Activated CD4-positive, alpha-beta T cell treated with anti-CD3 and anti-CD28 coated beads, Interleukin-2, amount 10 ng/mL, durations not matched to agents 24 days and 14 days (primary cell): ENCODE measurements around the gene GCGR. TPM values are rescaled to one million over a fixed set of nuclear protein-coding genes. Genes with fewer than 3 reads are reported as not detected.

Source experiments
- DNase-seq: peaks from one replicate; pipeline ENCODE4 v3.0.0; 2022
- H3K27ac Mint-ChIP-seq: one replicate; pipeline ENCODE4 v1.8.0; 2022; ENCODE audit warnings: mild to moderate bottlenecking, mixed read lengths
- H3K27me3 Mint-ChIP-seq: one replicate; pipeline ENCODE4 v1.8.0; 2022; ENCODE audit warnings: mixed read lengths
- H3K36me3 Mint-ChIP-seq: one replicate; pipeline ENCODE4 v1.8.0; 2022; ENCODE audit warnings: low read depth, mild to moderate bottlenecking, mixed read lengths
- H3K4me1 Mint-ChIP-seq: one replicate; pipeline ENCODE4 v1.8.0; 2021; ENCODE audit warnings: mixed read lengths
- H3K4me3 Mint-ChIP-seq: one replicate; pipeline ENCODE4 v1.8.0; 2022; ENCODE audit warnings: mild to moderate bottlenecking, moderate library complexity, mixed read lengths
- H3K9me3 Mint-ChIP-seq: one replicate; pipeline ENCODE4 v1.8.0; 2021; ENCODE audit warnings: mixed read lengths
- intact Hi-C: fragments of 100-400 bp; cut with micrococcal nuclease; formaldehyde crosslinking; loops from one replicate; pipeline ENCODE4 v1.15.1; 2023
- total RNA-seq: library from RNA; stranded (reverse); gene quantifications from 2 replicates; pipeline ENCODE4 v1.2.3, GENCODE V29; 2022

GCGR gene
- total RNA-seq, 1 donor from 2014 or later, result not detected

DNA sequence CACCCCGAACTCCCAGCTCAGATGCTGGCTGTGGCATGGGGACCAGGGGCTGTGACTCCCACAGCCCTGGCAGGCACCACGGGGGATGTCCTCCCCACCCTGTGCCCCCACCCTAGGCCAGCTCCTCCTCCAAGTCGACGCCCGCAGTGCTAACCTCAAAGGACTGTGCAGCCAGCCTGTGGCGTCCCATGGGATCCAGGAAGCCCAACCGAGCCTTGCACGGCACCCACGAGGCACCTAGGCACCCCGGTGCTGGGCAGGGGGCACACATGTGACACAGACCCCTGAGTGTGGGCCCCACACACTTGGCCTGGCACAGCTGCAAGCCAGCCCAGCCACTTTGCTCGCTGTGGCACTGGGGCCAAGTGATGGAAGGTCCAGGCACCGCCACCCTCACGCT, 3.9 kb downstream of the GCGR start:
- Mint-ChIP-seq H3K27ac (no peak overlapping the region), H3K36me3 (no peaks in the 10 kb centered on the region), H3K27me3 (peaks cover 16% of the 10 kb centered on the region), H3K4me1 (no peaks in the 10 kb centered on the region), H3K4me3 (no peak overlapping the region), H3K9me3 (no peaks in the 10 kb centered on the region)
- no peak for DNase-seq
- intact Hi-C loops, result no loop called here

DNA sequence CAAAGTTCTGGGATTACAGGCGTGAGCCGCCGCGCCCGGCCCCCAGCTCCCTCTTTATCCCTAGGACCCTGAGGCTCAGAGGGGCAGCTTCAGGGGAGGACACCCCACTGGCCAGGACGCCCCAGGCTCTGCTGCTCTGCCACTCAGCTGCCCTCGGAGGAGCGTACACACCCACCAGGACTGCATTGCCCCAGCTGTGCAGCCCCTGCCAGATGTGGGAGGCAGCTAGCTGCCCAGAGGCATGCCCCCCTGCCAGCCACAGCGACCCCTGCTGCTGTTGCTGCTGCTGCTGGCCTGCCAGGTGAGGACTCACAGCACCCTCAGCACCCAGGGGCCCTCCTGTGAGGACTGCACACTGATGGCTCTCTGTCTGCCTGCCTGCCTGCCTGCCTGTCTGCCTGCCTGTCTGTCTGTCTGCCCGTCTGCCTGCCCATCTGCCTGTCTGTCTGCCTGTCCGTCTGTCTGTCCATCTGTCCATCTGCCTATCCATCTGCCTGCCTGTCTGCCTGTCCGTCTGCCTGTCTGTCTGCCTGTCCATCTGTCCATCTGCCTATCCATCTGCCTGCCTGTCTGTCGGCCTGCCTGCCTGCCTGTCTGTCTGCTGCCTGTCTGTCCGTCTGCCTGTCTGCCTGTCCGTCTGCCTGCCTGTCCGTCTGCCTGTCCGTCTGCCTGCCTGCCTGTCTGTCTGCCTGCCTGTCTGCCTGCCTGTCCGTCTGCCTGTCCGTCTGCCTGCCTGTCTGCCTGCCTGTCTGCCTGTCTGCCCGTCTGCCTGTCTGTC, 5.0 kb downstream of the GCGR start:
- H3K9me3 Mint-ChIP-seq, result no peaks in the 10 kb centered on the region
- H3K4me1 Mint-ChIP-seq, result no peaks in the 10 kb centered on the region
- no peak for DNase-seq
- H3K4me3 Mint-ChIP-seq, result no peak overlapping the region
- intact Hi-C loops, result no loop called here
- H3K27ac Mint-ChIP-seq, result no peak overlapping the region
- H3K27me3 Mint-ChIP-seq, result peaks cover 9% of the 10 kb centered on the region
- H3K36me3 Mint-ChIP-seq, result no peaks in the 10 kb centered on the region

DNA sequence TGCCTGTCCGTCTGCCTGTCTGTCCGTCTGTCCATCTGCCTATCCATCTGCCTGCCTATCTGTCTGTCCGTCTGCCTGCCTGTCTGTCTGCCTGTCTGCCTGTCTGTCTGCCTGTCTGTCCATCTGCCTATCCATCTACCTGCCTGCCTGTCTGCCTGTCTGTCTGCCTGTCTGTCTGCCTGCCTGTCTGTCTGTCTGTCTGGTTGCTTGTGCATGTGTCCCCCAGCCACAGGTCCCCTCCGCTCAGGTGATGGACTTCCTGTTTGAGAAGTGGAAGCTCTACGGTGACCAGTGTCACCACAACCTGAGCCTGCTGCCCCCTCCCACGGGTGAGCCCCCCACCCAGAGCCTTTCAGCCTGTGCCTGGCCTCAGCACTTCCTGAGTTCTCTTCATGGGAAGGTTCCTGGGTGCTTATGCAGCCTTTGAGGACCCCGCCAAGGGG, 5.6 kb downstream of the GCGR start:
- Mint-ChIP-seq H3K4me3 (no peak overlapping the region), H3K9me3 (no peaks in the 10 kb centered on the region), H3K27me3 (peaks cover 9% of the 10 kb centered on the region), H3K4me1 (no peaks in the 10 kb centered on the region), H3K36me3 (no peaks in the 10 kb centered on the region), H3K27ac (no peak overlapping the region)
- no peak for DNase-seq
- intact Hi-C loops, result no loop called here

DNA sequence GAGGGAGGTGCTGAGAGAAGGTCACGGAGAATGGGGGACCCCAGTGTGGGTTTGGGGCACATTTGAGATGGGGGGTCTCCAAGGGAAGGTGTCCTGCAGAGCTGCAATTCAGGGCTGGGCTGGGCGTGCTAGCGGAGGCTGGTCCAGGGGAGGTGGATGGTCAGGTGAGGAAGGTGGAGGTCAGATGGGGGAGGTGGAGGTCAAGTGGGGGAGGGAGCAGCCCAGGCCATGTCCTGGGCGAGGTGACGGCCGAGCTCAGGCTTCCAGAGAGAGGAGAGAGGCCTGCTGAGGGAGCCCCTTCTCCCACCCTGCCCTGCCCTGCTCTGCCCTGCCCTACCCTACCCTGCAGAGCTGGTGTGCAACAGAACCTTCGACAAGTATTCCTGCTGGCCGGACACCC, 6.5 kb downstream of the GCGR start:
- Mint-ChIP-seq H3K27me3 (peaks cover 7% of the 10 kb centered on the region), H3K36me3 (no peaks in the 10 kb centered on the region), H3K27ac (no peak overlapping the region), H3K9me3 (no peaks in the 10 kb centered on the region), H3K4me3 (no peak overlapping the region), H3K4me1 (no peaks in the 10 kb centered on the region)
- intact Hi-C loops, result no loop called here
- no peak for DNase-seq

DNA sequence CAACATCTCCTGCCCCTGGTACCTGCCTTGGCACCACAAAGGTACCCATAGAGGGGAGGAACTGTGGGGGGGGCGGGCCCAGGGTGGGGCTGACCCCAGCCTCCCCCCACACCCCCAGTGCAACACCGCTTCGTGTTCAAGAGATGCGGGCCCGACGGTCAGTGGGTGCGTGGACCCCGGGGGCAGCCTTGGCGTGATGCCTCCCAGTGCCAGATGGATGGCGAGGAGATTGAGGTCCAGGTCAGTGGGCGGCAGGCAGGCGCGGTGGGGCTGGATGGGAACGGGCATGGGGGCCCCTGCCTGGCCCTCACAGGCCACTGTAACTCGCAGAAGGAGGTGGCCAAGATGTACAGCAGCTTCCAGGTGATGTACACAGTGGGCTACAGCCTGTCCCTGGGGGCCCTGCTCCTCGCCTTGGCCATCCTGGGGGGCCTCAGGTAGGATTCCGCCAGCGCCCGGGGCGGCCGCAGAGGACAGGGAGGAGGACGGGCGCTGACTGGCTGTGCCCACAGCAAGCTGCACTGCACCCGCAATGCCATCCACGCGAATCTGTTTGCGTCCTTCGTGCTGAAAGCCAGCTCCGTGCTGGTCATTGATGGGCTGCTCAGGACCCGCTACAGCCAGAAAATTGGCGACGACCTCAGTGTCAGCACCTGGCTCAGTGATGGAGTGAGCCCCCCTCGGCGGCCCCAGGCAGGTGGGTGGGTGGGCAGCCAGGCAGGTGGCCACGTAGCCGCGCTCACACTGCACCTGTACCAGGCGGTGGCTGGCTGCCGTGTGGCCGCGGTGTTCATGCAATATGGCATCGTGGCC, 7.1 kb downstream of the GCGR start:
- no peaks in the 10 kb centered on the region for H3K36me3 Mint-ChIP-seq
- intact Hi-C loops, result no loop called here

DNA sequence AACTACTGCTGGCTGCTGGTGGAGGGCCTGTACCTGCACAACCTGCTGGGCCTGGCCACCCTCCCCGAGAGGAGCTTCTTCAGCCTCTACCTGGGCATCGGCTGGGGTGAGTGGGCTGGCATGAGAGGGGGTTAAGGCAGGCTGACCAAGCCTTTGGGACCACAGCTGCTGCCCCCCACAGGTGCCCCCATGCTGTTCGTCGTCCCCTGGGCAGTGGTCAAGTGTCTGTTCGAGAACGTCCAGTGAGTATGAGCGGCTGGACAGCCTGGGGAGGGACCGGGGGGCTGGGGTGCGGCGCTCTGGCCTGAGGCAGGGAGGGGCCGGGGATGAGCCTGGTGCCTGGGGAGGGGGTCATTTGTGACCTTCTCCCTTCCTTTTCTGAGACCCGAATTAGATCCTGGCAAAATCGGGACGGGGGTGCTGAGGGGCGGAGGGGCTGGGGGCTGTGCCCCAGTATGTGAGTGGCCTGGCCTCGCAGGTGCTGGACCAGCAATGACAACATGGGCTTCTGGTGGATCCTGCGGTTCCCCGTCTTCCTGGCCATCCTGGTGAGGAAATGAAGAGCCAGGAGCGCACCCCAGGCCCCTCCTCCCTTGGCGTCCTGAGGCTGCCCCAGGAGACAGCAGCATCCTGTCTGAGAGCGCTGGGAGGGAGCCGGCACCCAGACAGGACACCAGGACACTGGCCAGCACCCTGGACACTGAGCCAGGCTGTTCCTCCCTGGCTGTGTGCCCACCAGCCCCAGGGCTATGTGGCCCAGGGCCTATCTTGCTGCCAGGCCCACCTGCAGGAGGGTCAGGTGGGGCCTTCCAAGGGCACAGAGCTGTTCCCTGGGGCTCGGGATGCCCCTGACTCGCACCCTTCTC, 8.0 kb downstream of the GCGR start:
- peaks cover 7% of the 10 kb centered on the region for H3K27me3 Mint-ChIP-seq
- H3K9me3 Mint-ChIP-seq, result no peaks in the 10 kb centered on the region
- H3K4me1 Mint-ChIP-seq, result no peaks in the 10 kb centered on the region
- intact Hi-C loops, result no loop called here
- H3K27ac Mint-ChIP-seq, result no peak overlapping the region
- no peak overlapping the region for H3K4me3 Mint-ChIP-seq
- no peak for DNase-seq
- no peaks in the 10 kb centered on the region for H3K36me3 Mint-ChIP-seq

More for the DNA sequence above, 7.1 kb downstream of the GCGR start:
- Mint-ChIP-seq H3K27ac (no peak overlapping the region), H3K4me3 (no peak overlapping the region), H3K4me1 (no peaks in the 10 kb centered on the region), H3K27me3 (peaks cover 5% of the 10 kb centered on the region), H3K9me3 (no peaks in the 10 kb centered on the region)
- DNase-seq, result no peak

DNA sequence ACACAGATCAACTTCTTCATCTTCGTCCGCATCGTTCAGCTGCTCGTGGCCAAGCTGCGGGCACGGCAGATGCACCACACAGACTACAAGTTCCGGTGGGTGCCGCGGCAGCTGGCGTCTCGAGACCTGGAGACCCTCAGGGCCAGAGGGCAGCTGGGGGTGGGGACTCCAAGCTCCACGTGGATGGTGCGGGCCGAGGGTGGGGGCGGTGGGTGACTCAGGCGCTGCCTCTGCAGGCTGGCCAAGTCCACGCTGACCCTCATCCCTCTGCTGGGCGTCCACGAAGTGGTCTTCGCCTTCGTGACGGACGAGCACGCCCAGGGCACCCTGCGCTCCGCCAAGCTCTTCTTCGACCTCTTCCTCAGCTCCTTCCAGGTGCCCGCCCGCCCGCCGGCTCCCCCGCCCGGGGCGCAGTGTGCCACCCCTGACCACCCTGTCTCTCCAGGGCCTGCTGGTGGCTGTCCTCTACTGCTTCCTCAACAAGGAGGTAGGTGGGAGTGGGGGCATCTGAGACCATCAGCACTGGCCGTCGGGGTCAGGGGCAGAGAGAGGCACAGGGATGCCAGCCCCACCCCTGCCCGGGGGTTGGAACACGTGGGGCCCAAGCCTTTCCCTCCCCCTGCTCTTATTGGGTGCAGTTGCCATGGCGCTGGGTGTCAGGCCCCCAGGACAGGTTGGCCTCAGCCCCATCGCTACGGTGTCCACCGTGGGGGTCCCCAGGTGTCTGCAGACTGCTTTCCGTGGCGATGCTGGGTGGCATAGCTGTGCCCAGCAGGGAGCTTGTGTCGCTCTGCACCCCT, 8.8 kb downstream of the GCGR start:
- intact Hi-C loops, result no loop called here
- Mint-ChIP-seq H3K27me3 (peaks cover 9% of the 10 kb centered on the region), H3K9me3 (no peaks in the 10 kb centered on the region), H3K4me1 (no peaks in the 10 kb centered on the region), H3K4me3 (no peak overlapping the region), H3K27ac (no peak overlapping the region), H3K36me3 (no peaks in the 10 kb centered on the region)
- no peak for DNase-seq

DNA sequence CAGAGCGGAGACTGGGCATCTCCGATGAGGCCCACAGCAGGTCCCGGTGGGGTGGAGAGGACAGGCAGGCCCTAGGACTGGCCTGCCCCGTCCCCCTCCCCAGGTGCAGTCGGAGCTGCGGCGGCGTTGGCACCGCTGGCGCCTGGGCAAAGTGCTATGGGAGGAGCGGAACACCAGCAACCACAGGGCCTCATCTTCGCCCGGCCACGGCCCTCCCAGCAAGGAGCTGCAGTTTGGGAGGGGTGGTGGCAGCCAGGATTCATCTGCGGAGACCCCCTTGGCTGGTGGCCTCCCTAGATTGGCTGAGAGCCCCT, 9.4 kb downstream of the GCGR start:
- intact Hi-C loops, result no loop called here

DNA sequence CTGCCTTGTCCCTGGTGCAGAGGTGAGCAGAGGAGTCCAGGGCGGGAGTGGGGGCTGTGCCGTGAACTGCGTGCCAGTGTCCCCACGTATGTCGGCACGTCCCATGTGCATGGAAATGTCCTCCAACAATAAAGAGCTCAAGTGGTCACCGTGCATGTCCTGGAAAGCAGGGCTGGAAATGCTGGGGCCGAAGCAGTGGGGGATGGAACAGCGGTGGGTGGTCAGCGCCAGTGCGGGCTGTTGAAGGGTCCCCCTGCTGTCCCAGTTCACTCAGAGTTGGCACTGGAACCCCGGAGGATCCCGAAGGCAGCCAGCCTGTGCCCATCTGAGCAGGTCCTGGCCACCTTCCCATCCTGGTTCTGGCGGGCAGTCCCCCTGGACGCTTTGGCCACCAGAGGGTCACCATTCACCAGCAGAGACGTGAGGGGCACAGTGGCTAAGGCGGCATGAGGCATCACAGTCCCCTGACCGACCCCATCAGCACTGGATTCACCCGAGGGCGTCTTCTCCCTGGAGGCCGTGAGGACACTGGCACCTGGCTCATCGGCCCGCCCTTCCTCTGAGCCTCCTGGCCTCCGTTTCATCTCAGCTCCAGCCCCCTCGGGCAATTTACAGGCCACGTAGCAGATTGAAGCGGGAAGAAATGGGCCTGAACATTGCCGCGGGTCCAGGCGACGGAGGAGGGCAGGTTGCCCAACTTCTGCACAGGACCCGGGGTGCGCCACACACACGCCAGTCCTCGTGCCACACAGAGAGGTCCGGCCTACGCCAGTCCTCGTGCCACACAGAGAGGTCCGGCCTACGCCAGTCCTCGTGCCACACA, 10.1 kb downstream of the GCGR start:
- DNase-seq, result no peak
- H3K27ac Mint-ChIP-seq, result no peak overlapping the region
- no peaks in the 10 kb centered on the region for H3K4me1 Mint-ChIP-seq
- no peaks in the 10 kb centered on the region for H3K36me3 Mint-ChIP-seq
- H3K4me3 Mint-ChIP-seq, result no peak overlapping the region
- intact Hi-C loops, result no loop called here
- H3K27me3 Mint-ChIP-seq, result peaks cover 10% of the 10 kb centered on the region
- no peaks in the 10 kb centered on the region for H3K9me3 Mint-ChIP-seq

More for the DNA sequence above, 9.4 kb downstream of the GCGR start:
- no peak for DNase-seq
- no peak overlapping the region for H3K4me3 Mint-ChIP-seq
- no peaks in the 10 kb centered on the region for H3K36me3 Mint-ChIP-seq
- no peaks in the 10 kb centered on the region for H3K9me3 Mint-ChIP-seq
- peaks cover 10% of the 10 kb centered on the region for H3K27me3 Mint-ChIP-seq
- H3K4me1 Mint-ChIP-seq, result no peaks in the 10 kb centered on the region
- no peak overlapping the region for H3K27ac Mint-ChIP-seq

DNA sequence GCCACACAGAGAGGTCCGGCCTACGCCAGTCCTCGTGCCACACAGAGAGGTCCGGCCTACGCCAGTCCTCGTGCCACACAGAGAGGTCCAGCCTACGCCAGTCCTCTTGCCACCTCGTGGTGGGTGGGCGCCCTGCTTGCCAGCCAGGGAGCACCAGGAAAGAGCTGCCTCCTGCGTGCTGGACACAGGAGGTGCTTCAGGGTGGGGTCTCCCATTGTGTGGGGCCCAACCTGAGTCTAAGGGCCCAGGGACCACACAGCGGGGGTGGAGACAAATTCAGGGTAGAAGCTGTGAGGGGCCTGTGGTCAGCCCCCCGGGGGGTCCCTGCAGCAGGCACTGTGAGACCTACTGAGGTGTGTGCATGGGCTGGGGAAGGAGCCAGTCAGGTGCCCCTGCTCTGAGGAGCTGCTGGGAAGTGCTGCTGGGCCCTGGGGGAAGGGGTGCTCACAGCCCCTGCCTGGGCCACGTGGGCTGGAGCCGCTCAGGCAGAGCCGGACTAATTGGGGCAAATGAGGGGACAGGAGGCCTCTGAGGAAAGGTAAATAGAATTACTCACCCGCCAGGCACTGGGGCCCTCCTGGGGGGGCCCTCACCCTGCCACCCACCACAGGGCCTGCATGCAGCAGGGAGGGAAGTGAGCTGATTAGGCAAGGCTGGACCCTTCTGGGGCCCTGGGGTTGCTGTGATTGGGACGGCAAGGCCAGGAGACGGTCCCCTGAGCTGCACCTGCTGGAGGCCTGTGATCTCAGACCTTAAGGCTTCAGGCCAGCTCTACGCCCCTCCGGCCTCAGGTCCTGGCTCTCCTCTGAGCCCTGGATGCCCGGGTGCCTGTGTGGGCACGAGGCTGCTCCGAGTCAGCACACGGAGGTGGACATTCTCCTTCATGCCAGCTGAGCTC, 11.0 kb downstream of the GCGR start:
- Mint-ChIP-seq H3K27ac (no peak overlapping the region), H3K4me1 (no peaks in the 10 kb centered on the region), H3K36me3 (no peaks in the 10 kb centered on the region), H3K27me3 (peaks cover 10% of the 10 kb centered on the region), H3K4me3 (no peak overlapping the region), H3K9me3 (no peaks in the 10 kb centered on the region)
- no peak for DNase-seq
- intact Hi-C loops, result no loop called here

DNA sequence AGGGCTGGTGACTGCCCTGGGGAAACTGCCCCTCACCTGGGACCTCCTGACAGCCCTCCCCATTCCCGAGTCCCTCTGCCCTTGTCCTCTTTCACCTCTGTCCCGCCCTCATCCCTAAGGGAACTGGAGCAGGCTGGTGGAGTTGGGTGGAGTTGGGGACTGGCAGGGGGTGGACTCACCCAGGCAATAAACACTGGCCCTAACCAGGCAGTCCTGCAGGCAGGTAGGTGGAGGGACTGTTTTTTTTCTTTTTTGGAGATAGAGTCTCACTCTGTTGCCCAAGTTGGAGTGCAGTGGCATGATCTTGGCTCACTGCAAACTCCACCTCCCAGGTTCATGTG, 11.7 kb downstream of the GCGR start:
- no peak overlapping the region for H3K4me3 Mint-ChIP-seq
- no peaks in the 10 kb centered on the region for H3K36me3 Mint-ChIP-seq
- peaks cover 10% of the 10 kb centered on the region for H3K27me3 Mint-ChIP-seq
- no peak for DNase-seq
- no peak overlapping the region for H3K27ac Mint-ChIP-seq
- no peaks in the 10 kb centered on the region for H3K4me1 Mint-ChIP-seq
- no peaks in the 10 kb centered on the region for H3K9me3 Mint-ChIP-seq
- intact Hi-C loops, result no loop called here

DNA sequence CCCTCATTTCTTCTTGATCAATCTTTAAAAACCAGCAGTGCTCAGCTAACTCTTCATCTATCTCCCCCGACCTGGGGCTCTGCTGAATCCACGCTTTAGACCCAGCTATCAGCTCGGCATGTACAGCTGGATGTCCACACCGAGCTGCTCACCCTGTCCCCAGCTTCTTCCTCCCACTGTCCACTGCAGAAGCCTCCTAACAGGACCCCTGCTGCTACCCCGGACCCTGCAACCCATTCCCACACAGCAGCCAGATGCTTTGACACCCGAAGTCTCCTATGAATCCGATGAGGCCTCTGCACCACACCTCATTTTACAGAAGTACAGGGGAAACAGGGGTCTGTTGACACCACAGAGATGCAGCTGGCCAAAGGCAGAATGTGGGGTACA, 13.8 kb downstream of the GCGR start:
- Mint-ChIP-seq H3K4me1 (peaks cover 4% of the 10 kb centered on the region), H3K36me3 (no peaks in the 10 kb centered on the region), H3K27me3 (peaks cover 10% of the 10 kb centered on the region), H3K9me3 (no peaks in the 10 kb centered on the region), H3K27ac (no peak overlapping the region), H3K4me3 (no peak overlapping the region)
- intact Hi-C loops, result no loop called here
- no peak for DNase-seq
